ENCODE data around the gene DPEP1. TPM values are rescaled to one million over a fixed set of nuclear protein-coding genes. Genes with fewer than 3 reads are reported as not detected.

The DPEP1 gene
- total RNA-seq, 1 donor from 2014 or later = not detected

- intact Hi-C loops (cut with micrococcal nuclease) = no loop called here
Observed at GRCh38 chr16:89596957-89597649, 16.3 kb upstream of the DPEP1 start.

GRCh38 chr16:89598199-89598598, 15.2 kb upstream of the DPEP1 start:
- intact Hi-C loops (cut with micrococcal nuclease) = no loop called here

GRCh38 chr16:89599451-89599858, 14.0 kb upstream of the DPEP1 start:
- intact Hi-C loops (cut with micrococcal nuclease) = no loop called here

- intact Hi-C loops (cut with micrococcal nuclease) = no loop called here
Observed at GRCh38 chr16:89599902-89600301, 13.5 kb upstream of the DPEP1 start.

GRCh38 chr16:89600427-89600826, 13.0 kb upstream of the DPEP1 start:
- intact Hi-C loops (cut with micrococcal nuclease) = no loop called here

- intact Hi-C loops (cut with micrococcal nuclease) = no loop called here
Observed at GRCh38 chr16:89600956-89601355, 12.5 kb upstream of the DPEP1 start.

- intact Hi-C loops (cut with micrococcal nuclease) = loop anchor here (2.0 kb wide), 1 partner anchor 39 kb away; no protein-coding TSS in a partner anchor
Observed at GRCh38 chr16:89601906-89602272, 11.6 kb upstream of the DPEP1 start.

GRCh38 chr16:89602273-89602951, 11.0 kb upstream of the DPEP1 start:
- intact Hi-C loops (cut with micrococcal nuclease) = loop anchor here (2.0 kb wide), 1 partner anchor 38 kb away; no protein-coding TSS in a partner anchor

GRCh38 chr16:89602952-89603590, 10.4 kb upstream of the DPEP1 start:
- intact Hi-C loops (cut with micrococcal nuclease) = loop anchor here (2.0 kb wide), 1 partner anchor 38 kb away; no protein-coding TSS in a partner anchor

- intact Hi-C loops (cut with micrococcal nuclease) = no loop called here
Observed at GRCh38 chr16:89604764-89605163, 8.7 kb upstream of the DPEP1 start.

GRCh38 chr16:89605186-89605970, 8.1 kb upstream of the DPEP1 start:
- intact Hi-C loops (cut with micrococcal nuclease) = no loop called here

- intact Hi-C loops (cut with micrococcal nuclease) = no loop called here
Observed at GRCh38 chr16:89606006-89606405, 7.4 kb upstream of the DPEP1 start.

GRCh38 chr16:89607453-89607852, 6.0 kb upstream of the DPEP1 start:
- intact Hi-C loops (cut with micrococcal nuclease) = no loop called here

- intact Hi-C loops (cut with micrococcal nuclease) = no loop called here
Observed at GRCh38 chr16:89607937-89608740, 5.3 kb upstream of the DPEP1 start.

- intact Hi-C loops (cut with micrococcal nuclease) = no loop called here
Observed at GRCh38 chr16:89610108-89610453, 3.4 kb upstream of the DPEP1 start.

GRCh38 chr16:89612415-89613166, 851 bp upstream of the DPEP1 start:
- intact Hi-C loops (cut with micrococcal nuclease) = no loop called here

GRCh38 chr16:89613954-89614459, 565 bp downstream of the DPEP1 start:
- intact Hi-C loops (cut with micrococcal nuclease) = no loop called here

GRCh38 chr16:89615176-89615575, 1.7 kb downstream of the DPEP1 start:
- intact Hi-C loops (cut with micrococcal nuclease) = no loop called here

- intact Hi-C loops (cut with micrococcal nuclease) = no loop called here
Observed at GRCh38 chr16:89615596-89616090, 2.2 kb downstream of the DPEP1 start.

GRCh38 chr16:89616623-89617022, 3.2 kb downstream of the DPEP1 start:
- intact Hi-C loops (cut with micrococcal nuclease) = no loop called here
